ENCODE data around the gene MRPL45. TPM values are rescaled to one million over a fixed set of nuclear protein-coding genes. Genes with fewer than 3 reads are reported as not detected.
"Not testable (repeated sequence)": the region's sequence is repeated elsewhere in the genome, so short reads cannot be mapped to it uniquely, and the experiment has no call there.

MRPL45 gene
- total and polyA plus RNA-seq, 9 of the 15 experiments (the other 6 are each of a cell fraction or from before 2014, with no cell fraction given): 48.4 to 228 (median 76.8) TPM

DNA sequence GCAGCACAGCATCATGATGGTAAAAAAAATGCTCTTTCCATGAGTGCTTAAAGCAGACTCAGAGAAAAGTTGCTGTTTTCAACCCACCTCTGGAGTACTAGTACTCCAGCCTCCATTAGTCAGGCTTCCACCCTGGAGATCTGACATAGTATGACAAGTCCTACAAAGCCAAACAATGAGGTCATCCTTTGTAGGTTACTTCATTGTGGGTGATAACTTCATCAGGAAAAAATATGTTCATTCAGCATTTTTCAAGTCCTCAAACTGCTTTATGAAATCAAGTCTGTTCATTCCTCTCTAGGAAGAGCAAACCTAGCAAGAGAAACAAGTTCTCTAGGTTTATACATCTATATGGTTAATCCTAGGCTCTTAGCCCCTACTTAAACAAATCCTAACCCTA is 27.4 kb upstream of the MRPL45 start:
- H3K9me1 ChIP-seq (ENCODE audit: control insufficient read depth, insufficient read depth, low read length); FAIRE-seq; CTCF ChIA-PET (ENCODE audit: low intra/inter-chr PET ratio); in situ Hi-C loops (cut with MboI); H3K9me3 ChIP-seq (replicated peaks; ENCODE audit: control insufficient read depth, insufficient read depth, low read depth, low read length); H3K9ac ChIP-seq (ENCODE audit: insufficient read depth in 1 of 2, low read depth in 2 of 2, low read length in 2 of 2); H3K27ac ChIP-seq (ENCODE audit: extremely low read depth, low read depth, low read length); DNase-seq (ENCODE audit: extremely low read depth in 1 of 4, low spot score in 3 of 4); H3K27me3 ChIP-seq (ENCODE audit: control insufficient read depth in 2 of 2, insufficient read depth in 2 of 2, low read length in 2 of 2); H4K20me1 ChIP-seq (replicated peaks; ENCODE audit: control insufficient read depth, insufficient read depth, low read length); BruUV-seq (replicated peaks); H3K36me3 ChIP-seq (ENCODE audit: control insufficient read depth, insufficient read depth, low read length); H3K4me1 ChIP-seq (replicated peaks in 1 of 2; ENCODE audit: control insufficient read depth in 2 of 2, insufficient read depth in 2 of 2, low read length in 2 of 2); H3K79me2 ChIP-seq (ENCODE audit: control insufficient read depth, insufficient read depth, low read length); H2AFZ ChIP-seq (ENCODE audit: low read depth, low read length); intact Hi-C loops (cut with micrococcal nuclease); H3K4me2 ChIP-seq (ENCODE audit: insufficient read depth, low read length); POLR2A ChIA-PET; H3K4me3 ChIP-seq: not testable (repeated sequence)
- ATAC-seq: peak; percentile 36; the same call in 1 of the 3 replicates
- TF ChIP-seq MAFF (IDR thresholded peaks at IDR 0.05; ENCODE audit: low read length) (0 out of 2 replicates have a peak, but pooled peaks have one; percentile 3), C11orf30 (IDR thresholded peaks at IDR 0.05; ENCODE audit: low read depth) (peak; percentile 64; the same call in 1 of the 2 replicates), ZNF316 (IDR thresholded peaks at IDR 0.05) (peak; percentile 49), MAFG (tag; conservative IDR thresholded peaks at IDR 0.05) (peak; percentile 35; the same call in 1 of the 2 replicates)
- TF ChIP-seq, protein P1, sequence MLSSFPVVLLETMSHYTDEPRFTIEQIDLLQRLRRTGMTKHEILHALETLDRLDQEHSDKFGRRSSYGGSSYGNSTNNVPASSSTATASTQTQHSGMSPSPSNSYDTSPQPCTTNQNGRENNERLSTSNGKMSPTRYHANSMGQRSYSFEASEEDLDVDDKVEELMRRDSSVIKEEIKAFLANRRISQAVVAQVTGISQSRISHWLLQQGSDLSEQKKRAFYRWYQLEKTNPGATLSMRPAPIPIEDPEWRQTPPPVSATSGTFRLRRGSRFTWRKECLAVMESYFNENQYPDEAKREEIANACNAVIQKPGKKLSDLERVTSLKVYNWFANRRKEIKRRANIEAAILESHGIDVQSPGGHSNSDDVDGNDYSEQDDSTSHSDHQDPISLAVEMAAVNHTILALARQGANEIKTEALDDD (IDR thresholded peaks at IDR 0.05): peak; percentile 45; the same call in 1 of the 2 replicates
- TF ChIP-seq, protein P2, sequence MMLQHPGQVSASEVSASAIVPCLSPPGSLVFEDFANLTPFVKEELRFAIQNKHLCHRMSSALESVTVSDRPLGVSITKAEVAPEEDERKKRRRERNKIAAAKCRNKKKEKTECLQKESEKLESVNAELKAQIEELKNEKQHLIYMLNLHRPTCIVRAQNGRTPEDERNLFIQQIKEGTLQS (IDR thresholded peaks at IDR 0.05): peak; percentile 29; the same call in 1 of the 2 replicates
- TF ChIP-seq, protein P2 (CRISPR knock-in tag; conservative IDR thresholded peaks at IDR 0.05): not testable (repeated sequence)

Data from K562 (cell line).